ENCODE results near the gene MYCBP2. TPM values are rescaled to one million over a fixed set of nuclear protein-coding genes. Genes with fewer than 3 reads are reported as not detected.

Gene MYCBP2
- total RNA-seq, 1 experiment from 2014 or later = 53.3 TPM

GRCh38 chr13:77374786-77375185 lies 47.9 kb upstream of the MYCBP2 start:
- intact Hi-C loops (cut with micrococcal nuclease) = no loop called here
- Histone ChIP-seq H3F3A (ENCODE audit: low read length, unreplicated experiment) (no peaks in the 10 kb centered on the region), H3K27me3 (ENCODE audit: low read length) (no peaks in the 10 kb centered on the region), H3K4me3 (ENCODE audit: low read length) (no peak overlapping the region), H2AFZ (ENCODE audit: low read length) (no peak overlapping the region), H4K20me1 (ENCODE audit: low read length) (no peaks in the 10 kb centered on the region), H3K9me3 (ENCODE audit: low read length) (no peaks in the 10 kb centered on the region), H3K4me1 (ENCODE audit: insufficient read depth, low read length) (no peaks in the 10 kb centered on the region), H3K9ac (ENCODE audit: low read length) (no peak overlapping the region), H3K79me2 (ENCODE audit: low read length) (no peaks in the 10 kb centered on the region), H3K4me2 (ENCODE audit: low read length) (no peak overlapping the region), H3K27ac (ENCODE audit: low read length) (no peak overlapping the region), H3K9me2 (replicated peaks; ENCODE audit: low read length) (no peaks in the 10 kb centered on the region), H3K36me3 (ENCODE audit: low read depth, low read length) (no peaks in the 10 kb centered on the region)
- DNase-seq (no peak), ATAC-seq (no peak)
- BruUV-seq (replicated peaks) = no TSS peak
- CTCF ChIA-PET = no interaction called here
- POLR2A ChIA-PET (ENCODE audit: unreplicated experiment) = no interaction called here
- TF ChIP-seq EZH2 (IDR thresholded peaks at IDR 0.05; ENCODE audit: low read length, unreplicated experiment) = no peak
- no peak for TF ChIP-seq EZH2phosphoT487 (IDR thresholded peaks at IDR 0.05; ENCODE audit: borderline replicate concordance, low read length)
- TF ChIP-seq CTCF (conservative IDR thresholded peaks at IDR 0.05; ENCODE audit: low read depth, low read length) = no peak

GRCh38 chr13:77374339-77374738 lies 47.4 kb upstream of the MYCBP2 start:
- Histone ChIP-seq H3K79me2 (ENCODE audit: low read length) (no peaks in the 10 kb centered on the region), H3K36me3 (ENCODE audit: low read depth, low read length) (no peaks in the 10 kb centered on the region), H3K27ac (ENCODE audit: low read length) (no peak overlapping the region), H3K27me3 (ENCODE audit: low read length) (no peaks in the 10 kb centered on the region), H2AFZ (ENCODE audit: low read length) (no peak overlapping the region), H3F3A (ENCODE audit: low read length, unreplicated experiment) (no peaks in the 10 kb centered on the region), H3K9ac (ENCODE audit: low read length) (no peak overlapping the region), H3K4me2 (ENCODE audit: low read length) (no peak overlapping the region), H3K4me3 (ENCODE audit: low read length) (no peak overlapping the region), H3K4me1 (ENCODE audit: insufficient read depth, low read length) (no peaks in the 10 kb centered on the region), H4K20me1 (ENCODE audit: low read length) (no peaks in the 10 kb centered on the region), H3K9me2 (replicated peaks; ENCODE audit: low read length) (no peaks in the 10 kb centered on the region), H3K9me3 (ENCODE audit: low read length) (no peaks in the 10 kb centered on the region)
- POLR2A ChIA-PET (ENCODE audit: unreplicated experiment) = no interaction called here
- CTCF ChIA-PET = no interaction called here
- no TSS peak for BruUV-seq (replicated peaks)
- intact Hi-C loops (cut with micrococcal nuclease) = no loop called here
- TF ChIP-seq EZH2phosphoT487 (IDR thresholded peaks at IDR 0.05; ENCODE audit: borderline replicate concordance, low read length) (no peak), CTCF (conservative IDR thresholded peaks at IDR 0.05; ENCODE audit: low read depth, low read length) (no peak), EZH2 (IDR thresholded peaks at IDR 0.05; ENCODE audit: low read length, unreplicated experiment) (no peak)
- ATAC-seq (no peak), DNase-seq (no peak)

- Histone ChIP-seq H3K79me2 (ENCODE audit: low read length) (no peaks in the 10 kb centered on the region), H3K9ac (ENCODE audit: low read length) (no peak overlapping the region), H3K27me3 (ENCODE audit: low read length) (no peaks in the 10 kb centered on the region), H3K9me3 (ENCODE audit: low read length) (no peaks in the 10 kb centered on the region), H3K4me2 (ENCODE audit: low read length) (no peak overlapping the region), H4K20me1 (ENCODE audit: low read length) (no peaks in the 10 kb centered on the region), H3F3A (ENCODE audit: low read length, unreplicated experiment) (no peaks in the 10 kb centered on the region), H2AFZ (ENCODE audit: low read length) (no peak overlapping the region), H3K27ac (ENCODE audit: low read length) (no peak overlapping the region), H3K4me1 (ENCODE audit: insufficient read depth, low read length) (no peaks in the 10 kb centered on the region), H3K4me3 (ENCODE audit: low read length) (no peak overlapping the region), H3K9me2 (replicated peaks; ENCODE audit: low read length) (no peaks in the 10 kb centered on the region), H3K36me3 (ENCODE audit: low read depth, low read length) (no peaks in the 10 kb centered on the region)
- CTCF ChIA-PET = no interaction called here
- BruUV-seq (replicated peaks) = no TSS peak
- no peak for ATAC-seq
- intact Hi-C loops (cut with micrococcal nuclease) = no loop called here
- DNase-seq = no peak
- TF ChIP-seq CTCF (conservative IDR thresholded peaks at IDR 0.05; ENCODE audit: low read depth, low read length) (no peak), EZH2 (IDR thresholded peaks at IDR 0.05; ENCODE audit: low read length, unreplicated experiment) (no peak), EZH2phosphoT487 (IDR thresholded peaks at IDR 0.05; ENCODE audit: borderline replicate concordance, low read length) (no peak)
- POLR2A ChIA-PET (ENCODE audit: unreplicated experiment) = no interaction called here
Observed at GRCh38 chr13:77373502-77373901, 46.6 kb upstream of the MYCBP2 start.
